Spleen (tissue), 7 donors: ENCODE measurements around the gene DDTL.
"Not testable (repeated sequence)": the region's sequence is repeated elsewhere in the genome, so short reads cannot be mapped to it uniquely, and the experiment has no call there.

Experiments used
- POLR2A ChIP-seq, 3 donors: fragments of 450-650 bp; IDR thresholded peaks; one replicate each; pipeline ENCODE4 v1.5.1; 2017; ENCODE audit warnings: antibody characterized with exemption in 3 of 3, mild to moderate bottlenecking in 1 of 3
- TF ChIP-seq, protein P1 (sequence below), 11 experiments: fragments of 200-600 bp in 7 of 11; fragments of 450-650 bp in 4 of 11; sonication (generic) in 4 of 11; IDR thresholded peaks in 8 of 11; conservative IDR thresholded peaks in 3 of 11; 1 replicate in 7 of 11; 2 replicates in 4 of 11; pipeline versions ENCODE4 v1.4.0 to v1.8.0; 2016 to 2021; ENCODE audit warnings: antibody characterized with exemption in 11 of 11, inconsistent platforms in 4 of 11, mild to moderate bottlenecking in 1 of 11
- donor health status: DM: no; HTN: no; CAD: no; lungs with moderate emphysema.
- donor health status: DM: no; HTN: no; CAD: no.
- donor health status: DM: no; HTN: no; CAD: no.

DNA sequence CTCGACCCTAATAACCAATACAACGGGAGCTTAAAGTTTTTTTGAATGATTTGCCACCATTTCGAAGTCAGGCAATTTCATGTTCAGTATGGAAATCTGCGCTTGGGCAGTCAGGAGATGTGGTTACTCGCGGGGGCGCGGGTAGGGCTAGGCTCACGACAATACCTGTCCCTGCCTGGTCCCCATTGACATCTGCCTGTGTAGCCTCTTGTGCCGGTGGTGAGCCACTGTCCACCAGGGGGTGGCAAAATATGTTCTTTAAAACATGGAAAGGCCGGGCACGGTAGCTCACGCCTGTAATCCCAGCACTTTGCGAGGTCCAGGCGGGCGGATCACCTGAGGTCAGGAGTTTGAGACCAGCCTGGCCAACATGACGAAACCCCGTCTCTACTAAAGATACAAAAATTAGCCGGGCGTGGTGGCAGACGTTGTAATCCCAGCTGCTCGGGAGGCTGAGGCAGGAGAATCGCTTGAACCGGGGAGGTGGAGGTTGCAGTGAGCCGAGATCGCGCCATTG lies 8.2 kb downstream of the DDTL start:
- TF ChIP-seq, protein P1, sequence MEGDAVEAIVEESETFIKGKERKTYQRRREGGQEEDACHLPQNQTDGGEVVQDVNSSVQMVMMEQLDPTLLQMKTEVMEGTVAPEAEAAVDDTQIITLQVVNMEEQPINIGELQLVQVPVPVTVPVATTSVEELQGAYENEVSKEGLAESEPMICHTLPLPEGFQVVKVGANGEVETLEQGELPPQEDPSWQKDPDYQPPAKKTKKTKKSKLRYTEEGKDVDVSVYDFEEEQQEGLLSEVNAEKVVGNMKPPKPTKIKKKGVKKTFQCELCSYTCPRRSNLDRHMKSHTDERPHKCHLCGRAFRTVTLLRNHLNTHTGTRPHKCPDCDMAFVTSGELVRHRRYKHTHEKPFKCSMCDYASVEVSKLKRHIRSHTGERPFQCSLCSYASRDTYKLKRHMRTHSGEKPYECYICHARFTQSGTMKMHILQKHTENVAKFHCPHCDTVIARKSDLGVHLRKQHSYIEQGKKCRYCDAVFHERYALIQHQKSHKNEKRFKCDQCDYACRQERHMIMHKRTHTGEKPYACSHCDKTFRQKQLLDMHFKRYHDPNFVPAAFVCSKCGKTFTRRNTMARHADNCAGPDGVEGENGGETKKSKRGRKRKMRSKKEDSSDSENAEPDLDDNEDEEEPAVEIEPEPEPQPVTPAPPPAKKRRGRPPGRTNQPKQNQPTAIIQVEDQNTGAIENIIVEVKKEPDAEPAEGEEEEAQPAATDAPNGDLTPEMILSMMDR (IDR thresholded peaks at IDR 0.05 in 8 of 11, conservative IDR thresholded peaks at IDR 0.05 in 3 of 11), result not testable (repeated sequence)
- not testable (repeated sequence) for TF ChIP-seq POLR2A (IDR thresholded peaks at IDR 0.05)
